AG20443 (cell line): ENCODE measurements around the gene FES.
"Not testable (repeated sequence)": the region's sequence is repeated elsewhere in the genome, so short reads cannot be mapped to it uniquely, and the experiment has no call there.

Experiments used
- DNase-seq: peaks from one replicate; pipeline ENCODE4 v3.0.0; 2012; ENCODE audit warnings: low spot score, mixed read lengths

FES gene

DNA sequence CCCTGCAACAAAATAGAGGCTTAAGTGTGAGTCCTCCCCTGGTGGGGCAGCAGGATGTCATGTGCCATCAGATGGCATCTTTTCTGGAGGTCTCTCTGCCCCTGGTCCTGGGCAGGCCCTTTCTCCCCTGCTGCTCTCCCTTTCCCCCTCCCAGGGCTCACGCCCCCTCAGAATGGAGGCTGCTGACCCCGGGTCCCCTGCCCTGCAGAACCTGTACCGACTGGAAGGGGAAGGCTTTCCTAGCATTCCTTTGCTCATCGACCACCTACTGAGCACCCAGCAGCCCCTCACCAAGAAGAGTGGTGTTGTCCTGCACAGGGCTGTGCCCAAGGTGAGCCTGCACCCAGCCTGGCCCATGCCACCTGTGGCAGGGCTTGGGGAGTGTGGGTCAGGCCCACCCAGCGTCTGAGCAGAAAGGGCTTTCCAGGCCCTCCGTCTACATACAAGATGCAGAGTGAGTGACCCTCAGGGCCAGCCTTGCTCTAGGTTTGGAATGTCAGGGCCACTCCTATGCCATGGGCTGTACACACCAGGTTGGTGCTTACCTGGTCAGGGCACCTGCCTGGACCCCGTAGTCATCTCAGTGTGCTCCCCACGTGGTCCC lies 7.1 kb downstream of the FES start:
- DNase-seq: no peak

- no peak for DNase-seq
These were observed 7.7 kb downstream of the FES start for GRCh38 chr15:90892023-90892422.

DNA sequence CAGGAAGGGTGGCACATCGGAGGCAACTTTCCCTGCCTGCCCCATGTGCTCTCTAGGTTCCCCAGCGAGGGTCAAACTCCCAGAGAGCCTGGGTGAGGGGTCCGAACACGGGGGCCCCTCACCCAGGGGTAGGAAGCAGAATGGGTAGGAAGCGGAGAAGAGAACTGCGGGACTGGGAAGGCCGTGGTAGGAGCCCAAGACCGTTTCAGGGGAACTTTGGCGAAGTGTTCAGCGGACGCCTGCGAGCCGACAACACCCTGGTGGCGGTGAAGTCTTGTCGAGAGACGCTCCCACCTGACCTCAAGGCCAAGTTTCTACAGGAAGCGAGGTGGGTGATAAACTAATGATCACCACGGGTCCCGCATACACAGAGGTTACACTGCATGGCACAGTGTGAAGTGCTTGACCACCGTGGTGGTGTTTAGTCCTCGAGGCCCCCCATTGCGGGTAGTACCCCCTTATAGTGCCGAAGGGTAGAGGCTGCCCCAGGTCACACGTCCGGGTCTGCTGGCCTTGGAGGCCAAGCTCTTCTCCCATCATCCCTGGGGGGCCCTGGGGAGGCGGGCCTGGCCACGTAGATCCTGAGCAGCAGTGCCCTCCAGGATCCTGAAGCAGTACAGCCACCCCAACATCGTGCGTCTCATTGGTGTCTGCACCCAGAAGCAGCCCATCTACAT lies 8.3 kb downstream of the FES start:
- no peak for DNase-seq

- no peak for DNase-seq
These were observed 9.1 kb downstream of the FES start for GRCh38 chr15:90893175-90894090.

DNA sequence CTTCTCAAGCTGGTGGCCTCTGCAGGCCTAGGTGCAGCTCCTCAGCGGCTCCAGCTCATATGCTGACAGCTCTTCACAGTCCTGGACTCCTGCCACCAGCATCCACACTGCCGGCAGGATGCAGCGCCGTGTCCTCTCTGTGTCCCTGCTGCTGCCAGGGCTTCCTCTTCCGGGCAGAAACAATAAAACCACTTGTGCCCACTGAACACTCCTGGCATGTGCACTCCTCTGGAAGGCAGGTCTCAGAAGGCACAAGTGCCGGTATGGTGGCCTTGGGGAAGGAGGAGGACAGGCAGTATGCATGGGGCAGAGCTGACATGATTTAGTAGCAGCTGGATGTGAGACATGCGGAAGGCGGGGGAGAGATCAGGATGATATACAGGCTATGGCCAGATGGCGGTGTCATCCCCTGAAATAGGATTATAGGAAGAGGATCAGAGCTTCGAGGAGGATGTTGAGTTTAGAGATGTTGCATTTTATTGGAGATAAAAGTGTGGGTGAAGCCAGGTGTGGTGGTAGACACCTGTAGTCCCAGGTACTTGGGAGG lies 11.3 kb downstream of the FES start:
- no peak for DNase-seq

DNA sequence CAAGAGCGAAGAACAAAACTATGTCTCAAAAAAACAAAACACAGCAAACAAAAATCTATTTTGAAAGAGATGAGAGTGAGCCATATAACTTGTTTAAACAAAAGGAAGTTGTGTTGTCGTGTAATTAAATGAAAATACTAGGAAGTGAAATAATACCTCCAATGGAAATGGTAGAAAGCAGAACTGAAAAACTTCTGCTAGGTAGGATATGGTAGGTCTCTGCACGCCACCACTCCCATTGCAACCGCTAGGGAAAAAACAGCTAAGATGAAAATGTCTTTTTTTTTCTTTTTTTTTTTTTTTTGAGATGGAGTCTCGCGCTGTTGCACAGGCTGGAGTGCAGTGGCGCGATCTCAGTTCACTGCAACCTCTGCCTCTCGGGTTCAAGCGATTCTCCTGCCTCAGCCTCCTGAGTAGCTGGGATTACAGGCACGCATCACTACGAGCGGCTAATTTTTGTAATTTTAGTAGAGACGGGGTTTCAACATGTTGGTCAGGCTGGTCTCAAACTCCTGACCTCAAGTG lies 12.9 kb downstream of the FES start:
- DNase-seq: not testable (repeated sequence)

- no peak for DNase-seq
These were observed 17.1 kb downstream of the FES start for GRCh38 chr15:90901175-90902039.

GRCh38 chr15:90902040-90902839 lies 17.9 kb downstream of the FES start:
- DNase-seq: peak; percentile 100

DNA sequence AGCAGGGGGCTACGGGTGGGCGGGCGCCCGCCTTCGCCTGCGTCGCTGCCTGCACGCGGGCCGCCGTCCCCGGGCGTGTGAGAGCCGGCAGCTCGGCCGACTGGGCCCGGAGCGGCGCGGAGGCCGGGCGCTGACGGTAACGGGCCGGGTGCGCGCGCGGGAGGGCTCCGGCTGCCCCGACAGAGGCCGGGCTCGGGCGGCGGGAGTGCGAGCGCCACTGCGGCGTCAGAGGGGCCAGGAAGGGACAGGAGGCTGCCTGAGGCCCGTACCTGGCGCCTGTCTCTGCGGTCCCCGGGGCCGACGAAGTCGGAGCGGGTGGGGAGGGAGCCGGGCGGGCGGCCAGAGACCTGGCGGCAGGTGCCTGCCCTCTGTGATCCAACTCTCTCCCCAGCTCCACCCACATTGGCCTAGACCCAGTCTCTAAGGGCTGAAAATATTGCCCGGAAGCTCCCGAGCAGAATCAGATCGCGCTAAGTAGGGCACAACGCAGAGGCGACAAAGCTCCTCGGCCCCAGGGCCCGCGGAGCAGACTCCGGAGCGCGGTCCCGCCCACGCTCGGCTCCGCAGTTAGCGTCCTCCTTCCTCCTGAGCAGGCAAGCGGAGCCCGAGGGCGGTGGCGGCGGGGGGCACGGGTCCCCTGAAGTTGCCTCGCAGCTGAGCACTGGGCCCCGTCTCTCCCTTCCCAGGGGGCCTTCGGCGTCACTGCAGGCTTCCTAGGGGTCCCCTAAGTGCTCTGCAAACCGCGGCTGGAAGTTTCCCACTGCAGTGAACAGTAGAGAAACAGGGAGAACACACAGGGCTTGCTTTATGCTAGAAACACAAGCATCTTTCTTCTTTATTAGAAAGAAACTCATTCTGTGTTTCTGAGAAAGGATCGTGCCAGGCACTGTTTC lies 18.8 kb downstream of the FES start, which contains the start of gene MAN2A2:
Gene MAN2A2, plus strand, starts transcription at position 463 of the 893 bp plus-strand sequence. CDS start 906 bp downstream, outside the sequence.
- DNase-seq: peak; percentile 84

- no peak for DNase-seq
These were observed 19.6 kb downstream of the FES start for GRCh38 chr15:90903733-90904536.

GRCh38 chr15:90904746-90905145 lies 20.4 kb downstream of the FES start:
- DNase-seq: no peak

DNA sequence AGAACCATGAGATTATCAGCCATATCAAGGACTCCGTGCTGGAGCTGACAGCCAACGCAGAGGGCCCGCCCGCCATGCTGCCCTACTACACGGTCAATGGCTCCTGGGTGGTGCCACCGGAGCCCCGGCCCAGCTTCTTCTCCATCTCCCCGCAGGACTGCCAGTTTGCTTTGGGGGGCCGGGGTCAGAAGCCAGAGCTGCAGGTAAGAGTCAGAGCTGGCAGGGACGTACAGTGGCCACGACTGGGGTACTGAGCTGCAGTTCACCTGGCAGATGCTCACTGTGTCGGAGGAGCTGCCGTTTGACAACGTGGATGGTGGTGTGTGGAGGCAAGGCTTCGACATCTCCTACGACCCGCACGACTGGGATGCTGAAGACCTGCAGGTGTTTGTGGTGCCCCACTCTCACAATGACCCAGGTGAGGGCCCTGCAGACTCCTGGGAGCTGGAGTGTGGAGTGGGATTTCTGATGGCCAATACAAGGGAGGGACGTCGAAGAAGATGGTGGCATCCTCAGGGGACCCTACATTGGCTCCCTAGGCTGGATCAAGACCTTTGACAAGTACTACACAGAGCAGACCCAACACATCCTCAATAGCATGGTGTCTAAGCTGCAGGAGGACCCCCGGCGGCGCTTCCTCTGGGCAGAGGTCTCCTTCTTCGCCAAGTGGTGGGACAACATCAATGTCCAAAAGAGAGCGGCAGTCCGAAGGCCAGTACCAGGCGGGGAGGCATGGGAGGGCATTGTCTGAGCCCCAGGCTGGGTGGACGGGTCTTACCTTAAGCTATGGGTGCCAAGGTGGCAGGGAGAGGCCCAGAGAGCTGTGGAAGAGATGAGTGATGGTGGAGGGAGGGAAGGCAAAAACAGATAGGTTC lies 21.2 kb downstream of the FES start:
- no peak for DNase-seq

GRCh38 chr15:90906181-90906849 lies 22.0 kb downstream of the FES start:
- no peak for DNase-seq

DNA sequence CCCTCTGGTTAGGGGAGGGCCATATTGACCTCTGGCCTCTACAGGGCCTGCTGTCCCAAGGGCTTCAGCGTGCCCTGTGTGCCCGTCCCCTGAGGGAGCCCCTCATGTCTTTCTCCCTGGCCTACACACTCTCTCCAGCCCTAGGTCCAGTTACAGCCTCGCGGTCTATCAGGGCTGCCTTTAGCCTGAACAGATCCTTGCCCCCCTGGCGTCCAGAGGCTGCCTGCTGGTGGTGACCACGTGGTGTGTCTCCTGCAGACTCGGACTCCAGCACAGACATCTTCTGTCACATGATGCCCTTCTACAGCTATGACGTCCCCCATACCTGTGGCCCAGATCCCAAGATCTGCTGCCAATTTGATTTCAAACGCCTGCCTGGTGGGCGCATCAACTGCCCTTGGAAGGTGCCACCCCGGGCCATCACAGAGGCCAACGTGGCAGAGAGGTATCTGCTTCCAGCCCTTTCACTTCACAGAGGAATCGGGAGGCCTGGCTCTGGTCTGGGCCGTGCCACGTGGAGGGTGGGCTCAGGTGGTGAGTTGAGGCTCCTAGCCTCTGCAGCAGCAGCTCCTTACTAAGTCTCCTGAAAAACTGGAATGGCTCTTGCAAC lies 22.9 kb downstream of the FES start:
- DNase-seq: no peak

DNA sequence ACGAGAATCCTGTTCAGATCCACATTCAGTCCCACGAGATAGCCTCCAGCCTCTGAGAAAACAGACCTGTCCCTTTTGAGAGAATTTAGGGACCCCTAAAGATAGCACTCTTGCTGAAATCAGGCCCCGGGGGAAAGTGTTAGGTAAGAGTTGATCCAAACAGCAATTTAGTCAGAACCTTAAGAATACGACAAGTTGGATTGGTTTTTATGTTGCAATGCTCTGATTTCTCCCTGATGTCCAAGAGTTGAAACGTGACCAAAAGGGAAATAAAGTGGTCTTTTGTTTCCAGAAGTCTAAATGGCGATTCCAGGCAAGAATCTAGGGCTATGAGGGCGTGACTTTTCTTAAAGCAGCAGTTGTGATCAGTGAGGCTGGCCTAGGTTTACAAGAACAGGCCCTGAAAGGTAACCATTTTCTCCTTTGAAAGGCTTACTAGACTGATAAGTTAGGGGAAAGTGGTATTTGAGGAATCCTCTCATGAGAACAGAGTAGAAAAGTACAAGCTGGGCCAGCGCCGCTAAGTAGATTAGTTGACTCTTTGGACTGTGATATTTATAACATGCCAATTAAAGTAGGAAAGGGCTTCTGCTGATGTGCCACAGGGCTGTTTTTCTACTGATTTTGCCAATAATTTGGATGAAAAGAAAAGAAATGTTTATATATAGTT lies 23.7 kb downstream of the FES start:
- no peak for DNase-seq

DNA sequence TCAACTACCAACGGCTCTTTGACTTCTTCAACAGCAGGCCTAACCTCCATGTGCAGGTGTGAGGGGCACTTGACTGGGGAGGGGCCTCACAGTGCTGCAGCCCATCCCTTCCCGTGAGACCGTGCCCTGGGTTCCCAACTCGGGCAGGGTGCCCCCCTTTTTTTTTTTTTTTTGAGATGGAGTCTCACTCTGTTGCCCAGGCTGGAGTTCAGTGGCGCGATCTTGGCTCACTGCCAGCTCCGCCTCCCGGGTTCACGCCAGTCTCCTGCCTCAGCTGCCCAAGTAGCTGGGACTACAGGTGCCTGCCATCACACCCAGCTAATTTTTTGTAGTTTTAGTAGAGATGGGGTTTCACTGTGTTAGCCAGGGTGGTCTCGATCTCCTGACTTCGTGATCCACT lies 25.1 kb downstream of the FES start:
- not testable (repeated sequence) for DNase-seq
